HFF-Myc (cell line): Measurements from ENCODE around the gene RAB20.

Experiments
- DNase-seq: peaks from one replicate; pipeline ENCODE4 v3.0.0-alpha.2; 2011; ENCODE audit warnings: low read depth; ENCODE audit errors: extremely low read depth
- H3K4me3 ChIP-seq: replicated peaks from 2 replicates; pipeline ENCODE4 v1.5.1; 2011; ENCODE audit warnings: low read depth, mild to moderate bottlenecking, control low read depth, low read length
- TF ChIP-seq, protein P1 (sequence below): IDR thresholded peaks from 2 replicates; pipeline ENCODE4 v1.5.1; 2012; ENCODE audit warnings: mild to moderate bottlenecking, low read depth, low read length, control low read depth; ENCODE audit errors: missing control alignments

Gene RAB20

GRCh38 chr13:110531671-110532083 lies 29.8 kb downstream of the RAB20 start:
- TF ChIP-seq, protein P1, sequence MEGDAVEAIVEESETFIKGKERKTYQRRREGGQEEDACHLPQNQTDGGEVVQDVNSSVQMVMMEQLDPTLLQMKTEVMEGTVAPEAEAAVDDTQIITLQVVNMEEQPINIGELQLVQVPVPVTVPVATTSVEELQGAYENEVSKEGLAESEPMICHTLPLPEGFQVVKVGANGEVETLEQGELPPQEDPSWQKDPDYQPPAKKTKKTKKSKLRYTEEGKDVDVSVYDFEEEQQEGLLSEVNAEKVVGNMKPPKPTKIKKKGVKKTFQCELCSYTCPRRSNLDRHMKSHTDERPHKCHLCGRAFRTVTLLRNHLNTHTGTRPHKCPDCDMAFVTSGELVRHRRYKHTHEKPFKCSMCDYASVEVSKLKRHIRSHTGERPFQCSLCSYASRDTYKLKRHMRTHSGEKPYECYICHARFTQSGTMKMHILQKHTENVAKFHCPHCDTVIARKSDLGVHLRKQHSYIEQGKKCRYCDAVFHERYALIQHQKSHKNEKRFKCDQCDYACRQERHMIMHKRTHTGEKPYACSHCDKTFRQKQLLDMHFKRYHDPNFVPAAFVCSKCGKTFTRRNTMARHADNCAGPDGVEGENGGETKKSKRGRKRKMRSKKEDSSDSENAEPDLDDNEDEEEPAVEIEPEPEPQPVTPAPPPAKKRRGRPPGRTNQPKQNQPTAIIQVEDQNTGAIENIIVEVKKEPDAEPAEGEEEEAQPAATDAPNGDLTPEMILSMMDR, result no peak
- H3K4me3 ChIP-seq, result no peak overlapping the region
- no peak for DNase-seq

DNA sequence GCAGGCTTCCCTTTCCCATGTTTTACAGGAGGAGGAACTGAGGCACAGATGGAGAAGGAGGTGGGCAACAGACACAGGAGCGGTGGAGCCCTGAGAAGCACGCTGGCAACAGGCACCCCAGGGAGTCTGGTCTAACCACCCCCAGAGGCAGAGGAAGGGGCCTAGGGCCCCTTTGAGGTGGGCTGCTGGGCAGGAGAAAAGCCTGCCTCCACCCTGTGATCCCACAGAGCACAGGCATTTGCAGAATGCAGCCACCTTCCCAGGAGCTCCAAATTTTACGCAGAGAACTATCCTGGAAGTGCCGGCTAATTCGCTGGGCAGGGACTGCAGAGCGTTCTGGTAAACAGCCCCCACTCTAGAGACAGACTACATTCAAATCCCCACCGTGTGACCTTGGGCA lies 30.4 kb downstream of the RAB20 start:
- H3K4me3 ChIP-seq, result no peak overlapping the region
- no peak for DNase-seq
- TF ChIP-seq, protein P1, result no peak

- no peak for DNase-seq
- H3K4me3 ChIP-seq, result no peak overlapping the region
- TF ChIP-seq, protein P1, result no peak
Measured at GRCh38 chr13:110529522-110530311, 31.8 kb downstream of the RAB20 start.

- DNase-seq, result no peak
- TF ChIP-seq, protein P1, result no peak
- no peak overlapping the region for H3K4me3 ChIP-seq
Measured at GRCh38 chr13:110528911-110529310, 32.6 kb downstream of the RAB20 start.

- TF ChIP-seq, protein P1, result no peak
- DNase-seq, result no peak
- H3K4me3 ChIP-seq, result no peak overlapping the region
Measured at GRCh38 chr13:110528371-110528770, 33.2 kb downstream of the RAB20 start.

GRCh38 chr13:110525328-110526319 lies 35.9 kb downstream of the RAB20 start:
- no peak for DNase-seq
- H3K4me3 ChIP-seq, result no peak overlapping the region
- TF ChIP-seq, protein P1, result no peak
